Measurements from ENCODE around the gene PPP6R2. TPM values are rescaled to one million over a fixed set of nuclear protein-coding genes. Genes with fewer than 3 reads are reported as not detected.

PPP6R2 gene
- total RNA-seq, 1 experiment from 2014 or later, result 47.8 TPM

- TF ChIP-seq ZNF121 (CRISPR knock-in tag; IDR thresholded peaks at IDR 0.05), result no peak
- TF ChIP-seq ZBTB43 (CRISPR knock-in tag; IDR thresholded peaks at IDR 0.05), result no peak
- TF ChIP-seq ELF4 (CRISPR knock-in tag; IDR thresholded peaks at IDR 0.05; ENCODE audit: low read depth), result no peak
- TF ChIP-seq, protein P1, sequence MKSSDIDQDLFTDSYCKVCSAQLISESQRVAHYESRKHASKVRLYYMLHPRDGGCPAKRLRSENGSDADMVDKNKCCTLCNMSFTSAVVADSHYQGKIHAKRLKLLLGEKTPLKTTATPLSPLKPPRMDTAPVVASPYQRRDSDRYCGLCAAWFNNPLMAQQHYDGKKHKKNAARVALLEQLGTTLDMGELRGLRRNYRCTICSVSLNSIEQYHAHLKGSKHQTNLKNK (CRISPR knock-in tag; IDR thresholded peaks at IDR 0.05), result no peak
- TF ChIP-seq JAZF1 (CRISPR knock-in tag; IDR thresholded peaks at IDR 0.05), result no peak
- no peak for TF ChIP-seq ZNF232 (CRISPR knock-in tag; IDR thresholded peaks at IDR 0.05)
- no peak for TF ChIP-seq ZNF396 (CRISPR knock-in tag; IDR thresholded peaks at IDR 0.05; ENCODE audit: borderline replicate concordance)
- no peak for TF ChIP-seq ZNF425 (CRISPR knock-in tag; conservative IDR thresholded peaks at IDR 0.05)
- TF ChIP-seq, protein P2, sequence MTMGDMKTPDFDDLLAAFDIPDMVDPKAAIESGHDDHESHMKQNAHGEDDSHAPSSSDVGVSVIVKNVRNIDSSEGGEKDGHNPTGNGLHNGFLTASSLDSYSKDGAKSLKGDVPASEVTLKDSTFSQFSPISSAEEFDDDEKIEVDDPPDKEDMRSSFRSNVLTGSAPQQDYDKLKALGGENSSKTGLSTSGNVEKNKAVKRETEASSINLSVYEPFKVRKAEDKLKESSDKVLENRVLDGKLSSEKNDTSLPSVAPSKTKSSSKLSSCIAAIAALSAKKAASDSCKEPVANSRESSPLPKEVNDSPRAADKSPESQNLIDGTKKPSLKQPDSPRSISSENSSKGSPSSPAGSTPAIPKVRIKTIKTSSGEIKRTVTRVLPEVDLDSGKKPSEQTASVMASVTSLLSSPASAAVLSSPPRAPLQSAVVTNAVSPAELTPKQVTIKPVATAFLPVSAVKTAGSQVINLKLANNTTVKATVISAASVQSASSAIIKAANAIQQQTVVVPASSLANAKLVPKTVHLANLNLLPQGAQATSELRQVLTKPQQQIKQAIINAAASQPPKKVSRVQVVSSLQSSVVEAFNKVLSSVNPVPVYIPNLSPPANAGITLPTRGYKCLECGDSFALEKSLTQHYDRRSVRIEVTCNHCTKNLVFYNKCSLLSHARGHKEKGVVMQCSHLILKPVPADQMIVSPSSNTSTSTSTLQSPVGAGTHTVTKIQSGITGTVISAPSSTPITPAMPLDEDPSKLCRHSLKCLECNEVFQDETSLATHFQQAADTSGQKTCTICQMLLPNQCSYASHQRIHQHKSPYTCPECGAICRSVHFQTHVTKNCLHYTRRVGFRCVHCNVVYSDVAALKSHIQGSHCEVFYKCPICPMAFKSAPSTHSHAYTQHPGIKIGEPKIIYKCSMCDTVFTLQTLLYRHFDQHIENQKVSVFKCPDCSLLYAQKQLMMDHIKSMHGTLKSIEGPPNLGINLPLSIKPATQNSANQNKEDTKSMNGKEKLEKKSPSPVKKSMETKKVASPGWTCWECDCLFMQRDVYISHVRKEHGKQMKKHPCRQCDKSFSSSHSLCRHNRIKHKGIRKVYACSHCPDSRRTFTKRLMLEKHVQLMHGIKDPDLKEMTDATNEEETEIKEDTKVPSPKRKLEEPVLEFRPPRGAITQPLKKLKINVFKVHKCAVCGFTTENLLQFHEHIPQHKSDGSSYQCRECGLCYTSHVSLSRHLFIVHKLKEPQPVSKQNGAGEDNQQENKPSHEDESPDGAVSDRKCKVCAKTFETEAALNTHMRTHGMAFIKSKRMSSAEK (CRISPR knock-in tag; IDR thresholded peaks at IDR 0.05; ENCODE audit: borderline replicate concordance), result no peak
- no peak for TF ChIP-seq ZNF671 (CRISPR knock-in tag; IDR thresholded peaks at IDR 0.05)
- no peak for TF ChIP-seq ZNF219 (CRISPR knock-in tag; IDR thresholded peaks at IDR 0.05; ENCODE audit: borderline replicate concordance)
- TF ChIP-seq ESRRA (CRISPR knock-in tag; IDR thresholded peaks at IDR 0.05; ENCODE audit: borderline replicate concordance), result no peak
- TF ChIP-seq RORB (CRISPR knock-in tag; IDR thresholded peaks at IDR 0.05), result no peak
- no peak for TF ChIP-seq TCF7 (CRISPR knock-in tag; IDR thresholded peaks at IDR 0.05; ENCODE audit: low read depth)
- TF ChIP-seq SMAD3 (CRISPR knock-in tag; IDR thresholded peaks at IDR 0.05; ENCODE audit: borderline replicate concordance), result no peak
- H3K9me3 Mint-ChIP-seq, result no peaks in the 10 kb centered on the region
- H3K4me1 Mint-ChIP-seq, result no peaks in the 10 kb centered on the region
- H3K27ac Mint-ChIP-seq, result no peak overlapping the region
- ChIA-PET POLR2A (no interaction called here), CTCF (no interaction called here)
- peaks cover 40% of the 10 kb centered on the region for H3K36me3 Mint-ChIP-seq
- H3K4me3 Mint-ChIP-seq, result no peak overlapping the region
- ATAC-seq, result no peak
- H3K27me3 Mint-ChIP-seq (ENCODE audit: low read depth), result no peaks in the 10 kb centered on the region
- DNase-seq (ENCODE audit: low spot score), result no peak
These were observed 76.0 kb downstream of the PPP6R2 start for GRCh38 chr22:50419116-50419515.

DNA sequence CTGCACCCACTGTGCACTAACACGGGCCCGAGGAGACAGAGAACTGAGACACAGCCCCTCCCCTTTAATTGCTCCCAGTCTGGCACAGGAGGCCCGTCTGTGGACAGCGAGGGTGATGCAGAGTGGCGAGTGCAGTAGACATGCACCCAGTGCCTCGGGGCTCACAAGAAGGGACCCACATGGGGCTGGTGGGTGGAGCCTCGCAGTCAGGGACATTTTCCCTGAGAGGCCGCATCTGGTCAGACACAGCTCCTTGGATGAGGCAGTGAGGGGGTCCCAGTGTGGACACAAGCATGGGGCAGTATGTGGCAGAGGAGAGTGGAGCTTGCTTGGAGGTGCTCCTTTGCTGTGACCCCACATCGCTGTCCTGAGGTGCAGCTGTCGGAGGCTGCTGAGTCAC, 76.9 kb downstream of the PPP6R2 start:
- ChIA-PET POLR2A (no interaction called here), CTCF (no interaction called here)
- Mint-ChIP-seq H3K4me3 (no peak overlapping the region), H3K36me3 (peaks cover 47% of the 10 kb centered on the region), H3K27ac (no peak overlapping the region), H3K4me1 (no peaks in the 10 kb centered on the region), H3K27me3 (ENCODE audit: low read depth) (no peaks in the 10 kb centered on the region), H3K9me3 (no peaks in the 10 kb centered on the region)
- no peak for DNase-seq (ENCODE audit: low spot score)
- no peak for ATAC-seq
- TF ChIP-seq SOX15 (CRISPR knock-in tag; IDR thresholded peaks at IDR 0.05), result no peak
- TF ChIP-seq FOXP1 (CRISPR knock-in tag; IDR thresholded peaks at IDR 0.05; ENCODE audit: borderline replicate concordance), result no peak
- no peak for TF ChIP-seq SMAD4 (CRISPR knock-in tag; IDR thresholded peaks at IDR 0.05)
- no peak for TF ChIP-seq HMGA2 (CRISPR knock-in tag; IDR thresholded peaks at IDR 0.05)
- TF ChIP-seq, protein P3, sequence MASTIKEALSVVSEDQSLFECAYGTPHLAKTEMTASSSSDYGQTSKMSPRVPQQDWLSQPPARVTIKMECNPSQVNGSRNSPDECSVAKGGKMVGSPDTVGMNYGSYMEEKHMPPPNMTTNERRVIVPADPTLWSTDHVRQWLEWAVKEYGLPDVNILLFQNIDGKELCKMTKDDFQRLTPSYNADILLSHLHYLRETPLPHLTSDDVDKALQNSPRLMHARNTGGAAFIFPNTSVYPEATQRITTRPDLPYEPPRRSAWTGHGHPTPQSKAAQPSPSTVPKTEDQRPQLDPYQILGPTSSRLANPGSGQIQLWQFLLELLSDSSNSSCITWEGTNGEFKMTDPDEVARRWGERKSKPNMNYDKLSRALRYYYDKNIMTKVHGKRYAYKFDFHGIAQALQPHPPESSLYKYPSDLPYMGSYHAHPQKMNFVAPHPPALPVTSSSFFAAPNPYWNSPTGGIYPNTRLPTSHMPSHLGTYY (CRISPR knock-in tag; IDR thresholded peaks at IDR 0.05), result no peak
- no peak for TF ChIP-seq TEAD1 (CRISPR knock-in tag; IDR thresholded peaks at IDR 0.05)
- TF ChIP-seq ZNF416 (CRISPR knock-in tag; IDR thresholded peaks at IDR 0.05), result no peak
- no peak for TF ChIP-seq ATF1 (CRISPR knock-in tag; IDR thresholded peaks at IDR 0.05)
- no peak for TF ChIP-seq NFYB (CRISPR knock-in tag; conservative IDR thresholded peaks at IDR 0.05; ENCODE audit: low read depth)
- no peak for TF ChIP-seq OVOL2 (CRISPR knock-in tag; IDR thresholded peaks at IDR 0.05; ENCODE audit: borderline replicate concordance)
- TF ChIP-seq, protein P4, sequence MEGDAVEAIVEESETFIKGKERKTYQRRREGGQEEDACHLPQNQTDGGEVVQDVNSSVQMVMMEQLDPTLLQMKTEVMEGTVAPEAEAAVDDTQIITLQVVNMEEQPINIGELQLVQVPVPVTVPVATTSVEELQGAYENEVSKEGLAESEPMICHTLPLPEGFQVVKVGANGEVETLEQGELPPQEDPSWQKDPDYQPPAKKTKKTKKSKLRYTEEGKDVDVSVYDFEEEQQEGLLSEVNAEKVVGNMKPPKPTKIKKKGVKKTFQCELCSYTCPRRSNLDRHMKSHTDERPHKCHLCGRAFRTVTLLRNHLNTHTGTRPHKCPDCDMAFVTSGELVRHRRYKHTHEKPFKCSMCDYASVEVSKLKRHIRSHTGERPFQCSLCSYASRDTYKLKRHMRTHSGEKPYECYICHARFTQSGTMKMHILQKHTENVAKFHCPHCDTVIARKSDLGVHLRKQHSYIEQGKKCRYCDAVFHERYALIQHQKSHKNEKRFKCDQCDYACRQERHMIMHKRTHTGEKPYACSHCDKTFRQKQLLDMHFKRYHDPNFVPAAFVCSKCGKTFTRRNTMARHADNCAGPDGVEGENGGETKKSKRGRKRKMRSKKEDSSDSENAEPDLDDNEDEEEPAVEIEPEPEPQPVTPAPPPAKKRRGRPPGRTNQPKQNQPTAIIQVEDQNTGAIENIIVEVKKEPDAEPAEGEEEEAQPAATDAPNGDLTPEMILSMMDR (IDR thresholded peaks at IDR 0.05), result no peak
